Measurements from ENCODE around the gene ZBTB45.

- no peak for TF ChIP-seq POLR2A (IDR thresholded peaks at IDR 0.05; ENCODE audit: low read length)
- TF ChIP-seq GATA1 (IDR thresholded peaks at IDR 0.05; ENCODE audit: low read depth, low read length): no peak
Observed at GRCh38 chr19:58568453-58569130, 49.0 kb upstream of the ZBTB45 start.
